ENCODE data around the gene KCNA4.

DNA sequence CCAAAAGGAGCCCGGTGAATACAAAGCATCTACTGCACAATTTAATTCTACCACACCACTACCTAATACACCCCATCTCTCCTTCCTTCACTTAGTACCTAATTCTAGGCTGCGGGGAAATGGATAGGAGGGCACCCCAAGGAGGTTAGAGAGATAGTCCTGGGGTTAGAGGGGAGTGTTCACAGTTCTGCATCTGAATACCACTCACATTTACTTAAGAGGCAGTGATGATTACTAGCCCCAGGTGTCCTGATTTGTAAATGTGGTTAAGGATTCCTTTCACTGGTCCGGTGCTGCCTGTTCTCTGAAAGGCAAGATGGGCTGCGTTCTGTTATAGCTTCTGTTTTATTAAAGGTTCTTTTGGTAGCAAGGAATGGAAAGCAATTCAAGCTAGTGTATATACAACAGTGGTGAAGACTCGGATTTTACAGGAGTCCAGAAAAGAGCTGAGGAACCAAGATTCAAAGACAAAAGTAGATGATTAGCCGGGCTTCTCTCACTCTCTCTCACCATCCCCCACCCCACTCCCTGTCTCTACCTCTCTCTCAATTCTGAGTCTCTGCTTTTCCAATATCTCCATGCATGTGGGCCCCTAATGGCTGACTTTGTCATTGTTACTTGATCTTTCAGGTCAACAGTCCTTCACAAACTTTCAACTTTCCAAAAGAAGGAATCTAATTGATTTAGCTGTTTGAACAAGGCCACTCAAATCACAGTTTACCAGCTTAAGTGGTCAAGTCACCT lies 8.7 kb upstream of the KCNA4 start:
- TF ChIP-seq POLR2A (IDR thresholded peaks at IDR 0.05): no peak
- TF ChIP-seq, protein P1, sequence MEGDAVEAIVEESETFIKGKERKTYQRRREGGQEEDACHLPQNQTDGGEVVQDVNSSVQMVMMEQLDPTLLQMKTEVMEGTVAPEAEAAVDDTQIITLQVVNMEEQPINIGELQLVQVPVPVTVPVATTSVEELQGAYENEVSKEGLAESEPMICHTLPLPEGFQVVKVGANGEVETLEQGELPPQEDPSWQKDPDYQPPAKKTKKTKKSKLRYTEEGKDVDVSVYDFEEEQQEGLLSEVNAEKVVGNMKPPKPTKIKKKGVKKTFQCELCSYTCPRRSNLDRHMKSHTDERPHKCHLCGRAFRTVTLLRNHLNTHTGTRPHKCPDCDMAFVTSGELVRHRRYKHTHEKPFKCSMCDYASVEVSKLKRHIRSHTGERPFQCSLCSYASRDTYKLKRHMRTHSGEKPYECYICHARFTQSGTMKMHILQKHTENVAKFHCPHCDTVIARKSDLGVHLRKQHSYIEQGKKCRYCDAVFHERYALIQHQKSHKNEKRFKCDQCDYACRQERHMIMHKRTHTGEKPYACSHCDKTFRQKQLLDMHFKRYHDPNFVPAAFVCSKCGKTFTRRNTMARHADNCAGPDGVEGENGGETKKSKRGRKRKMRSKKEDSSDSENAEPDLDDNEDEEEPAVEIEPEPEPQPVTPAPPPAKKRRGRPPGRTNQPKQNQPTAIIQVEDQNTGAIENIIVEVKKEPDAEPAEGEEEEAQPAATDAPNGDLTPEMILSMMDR (IDR thresholded peaks at IDR 0.05): no peak
